Activated CD8-positive, alpha-beta T cell treated with anti-CD3 and anti-CD28 coated beads for 36 hours (primary cell): ENCODE results near the gene CHD2. TPM values are rescaled to one million over a fixed set of nuclear protein-coding genes. Genes with fewer than 3 reads are reported as not detected.

Experiments
- ATAC-seq: fragments of 200-7000 bp; cut with Tn5 transposase; one replicate; pipeline ENCODE4 v1.10.0; 2021; ENCODE audit warnings: mild to moderate bottlenecking, moderate library complexity
- CTCF ChIA-PET: fragments of 350-600 bp; sonication (Branson Sonifier 250); formaldehyde crosslinking; loops from one replicate; lab custom pipeline; 2021; ENCODE audit warnings: antibody characterized with exemption; lab: Charles Lee
- POLR2A ChIA-PET: fragments of 350-600 bp; sonication (Branson Sonifier 250); formaldehyde crosslinking; loops from one replicate; lab custom pipeline; 2021; ENCODE audit warnings: antibody characterized with exemption; lab: Charles Lee
- DNase-seq: peaks from one replicate; pipeline ENCODE4 v3.0.0-alpha.2; 2020
- H3K27ac Mint-ChIP-seq: one replicate; pipeline ENCODE4 v1.8.0; 2021; ENCODE audit warnings: mild to moderate bottlenecking, mixed read lengths
- H3K27me3 Mint-ChIP-seq: one replicate; pipeline ENCODE4 v1.8.0; 2021; ENCODE audit warnings: mixed read lengths
- H3K36me3 Mint-ChIP-seq: one replicate; pipeline ENCODE4 v1.8.0; 2021; ENCODE audit warnings: low read depth, mixed read lengths
- H3K4me1 Mint-ChIP-seq: one replicate; pipeline ENCODE4 v1.8.0; 2021; ENCODE audit warnings: low read depth, mixed read lengths
- H3K4me3 Mint-ChIP-seq: one replicate; pipeline ENCODE4 v1.8.0; 2021; ENCODE audit warnings: mild to moderate bottlenecking, moderate library complexity, mixed read lengths
- H3K9me3 Mint-ChIP-seq: one replicate; pipeline ENCODE4 v1.8.0; 2021; ENCODE audit warnings: mixed read lengths
- CTCF ChIP-seq: fragments of 200-600 bp; IDR thresholded peaks from one replicate; pipeline ENCODE4 v1.8.0; 2022; ENCODE audit warnings: antibody characterized with exemption, mild to moderate bottlenecking
- intact Hi-C: fragments of 100-400 bp; cut with micrococcal nuclease; formaldehyde crosslinking; loops from one replicate; pipeline ENCODE4 v1.10.0; 2022
- total RNA-seq, 2 experiments: library from RNA; stranded (reverse); gene quantifications; one replicate each; pipeline ENCODE4 v1.2.3, GENCODE V29; 2021

The CHD2 gene
- total RNA-seq, 2 experiments from 2014 or later = 124 to 138 TPM

GRCh38 chr15:92906563-92907081 is 6.5 kb downstream of the CHD2 start:
- peaks cover 79% of the 10 kb centered on the region for H3K36me3 Mint-ChIP-seq
- CTCF ChIA-PET = interaction anchor here (1.0 to 5.9 kb wide), 10 partner anchors 10 to 110 kb away, joined by 3 to 42 read pairs (median 8); no protein-coding TSS in a partner anchor
- ATAC-seq = peak; percentile 50
- intact Hi-C loops = no loop called here
- H3K4me3 Mint-ChIP-seq = peak overlapping the region; percentile 99
- H3K27ac Mint-ChIP-seq = peak overlapping the region; percentile 100
- DNase-seq = peak; percentile 73
- no peaks in the 10 kb centered on the region for H3K9me3 Mint-ChIP-seq
- H3K4me1 Mint-ChIP-seq = peaks cover 67% of the 10 kb centered on the region
- POLR2A ChIA-PET = interaction anchor here (1.2 to 11.6 kb wide), 9 partner anchors 9 to 109 kb away, joined by 3 to 642 read pairs (median 7); no protein-coding TSS in a partner anchor
- TF ChIP-seq CTCF = no peak
- H3K27me3 Mint-ChIP-seq = no peaks in the 10 kb centered on the region

GRCh38 chr15:92907229-92907628 is 7.1 kb downstream of the CHD2 start:
- H3K36me3 Mint-ChIP-seq = peaks cover 81% of the 10 kb centered on the region

GRCh38 chr15:92907896-92908712 is 8.0 kb downstream of the CHD2 start:
- peaks cover 79% of the 10 kb centered on the region for H3K36me3 Mint-ChIP-seq
- intact Hi-C loops = loop anchor here (2.0 kb wide), 1 partner anchor 99 kb away; no protein-coding TSS in a partner anchor
- H3K27ac Mint-ChIP-seq = peak overlapping the region; percentile 100
- H3K4me1 Mint-ChIP-seq = peaks cover 79% of the 10 kb centered on the region
- CTCF ChIA-PET = interaction anchor here (0.6 to 5.9 kb wide), 21 partner anchors 8 to 111 kb away, joined by 3 to 42 read pairs (median 5); partner anchors contain the start of gene CHD2
- no peaks in the 10 kb centered on the region for H3K9me3 Mint-ChIP-seq
- H3K4me3 Mint-ChIP-seq = peak overlapping the region; percentile 99
- peak; percentile 62 for DNase-seq
- POLR2A ChIA-PET = interaction anchor here (1.0 to 11.6 kb wide), 14 partner anchors 7 to 111 kb away, joined by 3 to 642 read pairs (median 5); partner anchors contain the start of gene CHD2
- peak; percentile 11 for ATAC-seq
- H3K27me3 Mint-ChIP-seq = no peaks in the 10 kb centered on the region
- TF ChIP-seq CTCF = no peak

More at GRCh38 chr15:92907229-92907628, 7.1 kb downstream of the CHD2 start:
- no peak for ATAC-seq
- Mint-ChIP-seq H3K27me3 (no peaks in the 10 kb centered on the region), H3K27ac (peak overlapping the region; percentile 100), H3K4me1 (peaks cover 73% of the 10 kb centered on the region), H3K9me3 (no peaks in the 10 kb centered on the region), H3K4me3 (peak overlapping the region; percentile 99)
- intact Hi-C loops = no loop called here
- DNase-seq = no peak
- CTCF ChIA-PET = interaction anchor here (0.6 to 5.9 kb wide), 16 partner anchors 9 to 111 kb away, joined by 3 to 42 read pairs (median 4); no protein-coding TSS in a partner anchor
- POLR2A ChIA-PET = interaction anchor here (1.0 to 11.6 kb wide), 11 partner anchors 8 to 110 kb away, joined by 3 to 642 read pairs (median 5); no protein-coding TSS in a partner anchor
- no peak for TF ChIP-seq CTCF

GRCh38 chr15:92908713-92909057 is 8.6 kb downstream of the CHD2 start:
- H3K9me3 Mint-ChIP-seq = no peaks in the 10 kb centered on the region
- intact Hi-C loops = loop anchor here (2.0 kb wide), 1 partner anchor 100 kb away; no protein-coding TSS in a partner anchor
- ATAC-seq = no peak
- H3K4me1 Mint-ChIP-seq = peaks cover 85% of the 10 kb centered on the region
- CTCF ChIA-PET = interaction anchor here (1.1 to 5.9 kb wide), 12 partner anchors 7 to 112 kb away, joined by 3 to 42 read pairs (median 5); partner anchors contain the start of gene CHD2
- no peaks in the 10 kb centered on the region for H3K27me3 Mint-ChIP-seq
- H3K36me3 Mint-ChIP-seq = peaks cover 80% of the 10 kb centered on the region
- TF ChIP-seq CTCF = no peak
- H3K27ac Mint-ChIP-seq = peak overlapping the region; percentile 100
- no peak for DNase-seq
- POLR2A ChIA-PET = interaction anchor here (0.7 to 11.6 kb wide), 8 partner anchors 7 to 99 kb away, joined by 3 to 642 read pairs (median 8); partner anchors contain the start of gene CHD2
- H3K4me3 Mint-ChIP-seq = peak overlapping the region; percentile 99
